ENCODE data around the gene AKAP13. TPM values are rescaled to one million over a fixed set of nuclear protein-coding genes. Genes with fewer than 3 reads are reported as not detected.

AKAP13 gene
- polyA plus RNA-seq, 1 of the 3 experiments (the other 2 are of a cell fraction) = 8.4 TPM

GRCh38 chr15:85621094-85621493 lies 240.7 kb downstream of the AKAP13 start:
- no peak for DNase-seq
- Histone ChIP-seq H3K27ac (ENCODE audit: low read depth in 2 of 2, low read length in 1 of 2) (peak overlapping the region; percentile 64 to 90), H3K27me3 (ENCODE audit: insufficient read depth) (no peaks in the 10 kb centered on the region), H3K79me2 (ENCODE audit: insufficient read depth) (peaks cover 58% of the 10 kb centered on the region), H4K20me1 (ENCODE audit: insufficient read depth) (no peaks in the 10 kb centered on the region), H3K9ac (no peak overlapping the region; the same call in 1 of the 2 replicates), H3K9me3 (no peaks in the 10 kb centered on the region), H3F3A (replicated peaks; ENCODE audit: insufficient read depth) (peaks cover 11% of the 10 kb centered on the region), H3K9me2 (no peaks in the 10 kb centered on the region), H3K4me2 (peak overlapping the region; percentile 58; the same call in 1 of the 2 replicates), H3K36me3 (replicated peaks in 1 of 2; ENCODE audit: control insufficient read depth in 1 of 2, insufficient read depth in 2 of 2, low read length in 1 of 2) (peaks cover 3 to 9% of the 10 kb centered on the region in 2 experiments), H2AFZ (ENCODE audit: low read depth) (no peak overlapping the region), H3K4me3 (ENCODE audit: low read depth in 2 of 2, low read length in 1 of 2) (peak overlapping the region; percentile 14 to 18; a peak in 2 of 4 replicates), H3K4me1 (ENCODE audit: control insufficient read depth in 1 of 2, insufficient read depth in 2 of 2, low read depth in 1 of 2, low read length in 1 of 2) (peaks cover 34 to 52% of the 10 kb centered on the region in 2 experiments)
- 56% methylated on average over 4 of the region's 4 CpGs for WGBS (ENCODE audit: low lambda C conversion rate)
- TF ChIP-seq NFIC (IDR thresholded peaks at IDR 0.05; ENCODE audit: borderline replicate concordance) = peak; percentile 41; the same call in 1 of the 2 replicates
- peak; percentile 20; the same call in 1 of the 2 replicates for TF ChIP-seq JUND (IDR thresholded peaks at IDR 0.05)
- no peak for TF ChIP-seq RAD21 (IDR thresholded peaks at IDR 0.05; ENCODE audit: low read length)
- peak; percentile 65 for TF ChIP-seq TCF12 (IDR thresholded peaks at IDR 0.05)
- no peak for TF ChIP-seq SIN3A (IDR thresholded peaks at IDR 0.05; ENCODE audit: borderline replicate concordance, low read depth, low read length)
- TF ChIP-seq CHD2 (IDR thresholded peaks at IDR 0.05; ENCODE audit: low read length, partially characterized antibody) = no peak
- TF ChIP-seq IRF3 (IDR thresholded peaks at IDR 0.05; ENCODE audit: low read depth, low read length) = no peak
- POLR2A ChIA-PET = no interaction called here
- CTCF ChIA-PET = interaction anchor here (1.4 kb wide), 1 partner anchor 325 kb away, joined by 3 read pairs; no protein-coding TSS in a partner anchor

- Histone ChIP-seq H3K4me1 (ENCODE audit: control insufficient read depth in 1 of 2, insufficient read depth in 2 of 2, low read depth in 1 of 2, low read length in 1 of 2) (peaks cover 22 to 41% of the 10 kb centered on the region in 2 experiments), H3K9me3 (no peaks in the 10 kb centered on the region), H2AFZ (ENCODE audit: low read depth) (no peak overlapping the region), H3F3A (replicated peaks; ENCODE audit: insufficient read depth) (peaks cover 11% of the 10 kb centered on the region), H3K9me2 (no peaks in the 10 kb centered on the region), H3K27me3 (ENCODE audit: insufficient read depth) (no peaks in the 10 kb centered on the region), H4K20me1 (ENCODE audit: insufficient read depth) (no peaks in the 10 kb centered on the region), H3K27ac (ENCODE audit: low read depth in 2 of 2, low read length in 1 of 2) (peak overlapping the region; percentile 53 to 90), H3K4me3 (ENCODE audit: low read depth in 2 of 2, low read length in 1 of 2) (no peak overlapping the region), H3K4me2 (peak overlapping the region; percentile 58; the same call in 1 of the 2 replicates), H3K36me3 (replicated peaks in 1 of 2; ENCODE audit: control insufficient read depth in 1 of 2, insufficient read depth in 2 of 2, low read length in 1 of 2) (peaks cover 3 to 20% of the 10 kb centered on the region in 2 experiments), H3K9ac (no peak overlapping the region), H3K79me2 (ENCODE audit: insufficient read depth) (peaks cover 65% of the 10 kb centered on the region)
- 77% methylated on average over 6 of the region's 6 CpGs for WGBS (ENCODE audit: low lambda C conversion rate)
- no peak for TF ChIP-seq SMC3 (IDR thresholded peaks at IDR 0.05; ENCODE audit: low read depth, low read length)
- TF ChIP-seq RAD21 (IDR thresholded peaks at IDR 0.05; ENCODE audit: low read length) = no peak
- TF ChIP-seq REST (IDR thresholded peaks at IDR 0.05; ENCODE audit: low read depth, low read length) = no peak
- no peak for TF ChIP-seq NFIC (IDR thresholded peaks at IDR 0.05; ENCODE audit: borderline replicate concordance)
- TF ChIP-seq FOXM1 (IDR thresholded peaks at IDR 0.05; ENCODE audit: low read depth) = no peak
- TF ChIP-seq MEF2A (IDR thresholded peaks at IDR 0.05; ENCODE audit: borderline replicate concordance, low read depth) = no peak
- TF ChIP-seq MAX (IDR thresholded peaks at IDR 0.05; ENCODE audit: low read depth) = no peak
- ChIA-PET CTCF (no interaction called here), POLR2A (no interaction called here)
- DNase-seq = no peak
Measured at GRCh38 chr15:85622221-85622831, 241.9 kb downstream of the AKAP13 start.

Measured in SK-N-SH (cell line).